ENCODE measurements around the gene EYS.
"Not testable (repeated sequence)": the region's sequence is repeated elsewhere in the genome, so short reads cannot be mapped to it uniquely, and the experiment has no call there.

The EYS gene

DNA sequence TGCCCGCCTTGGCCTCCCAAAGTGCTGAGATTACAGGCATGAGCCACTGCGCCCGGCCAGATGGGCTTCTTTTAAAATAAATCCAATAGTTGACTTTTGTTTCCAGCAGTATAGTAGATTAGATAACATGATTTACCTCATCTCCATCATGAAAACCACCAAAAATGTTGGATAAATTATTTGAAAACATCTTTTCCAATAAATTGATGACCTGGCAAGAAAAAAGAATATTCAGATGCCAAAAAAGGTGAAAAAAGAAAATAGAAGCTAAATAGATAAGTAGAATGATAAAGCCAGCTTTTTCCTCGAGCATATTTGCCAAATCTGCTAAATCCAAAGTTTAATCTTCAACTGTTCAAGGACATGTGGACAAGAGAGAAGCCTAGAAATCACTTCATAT is 1962.2 kb downstream of the EYS start:
- DNase-seq, result no peak

- DNase-seq, result no peak
Measured at GRCh38 chr6:63743691-63744090, 1963.3 kb downstream of the EYS start.

- DNase-seq, result no peak
Measured at GRCh38 chr6:63742060-63742459, 1965.0 kb downstream of the EYS start.

DNA sequence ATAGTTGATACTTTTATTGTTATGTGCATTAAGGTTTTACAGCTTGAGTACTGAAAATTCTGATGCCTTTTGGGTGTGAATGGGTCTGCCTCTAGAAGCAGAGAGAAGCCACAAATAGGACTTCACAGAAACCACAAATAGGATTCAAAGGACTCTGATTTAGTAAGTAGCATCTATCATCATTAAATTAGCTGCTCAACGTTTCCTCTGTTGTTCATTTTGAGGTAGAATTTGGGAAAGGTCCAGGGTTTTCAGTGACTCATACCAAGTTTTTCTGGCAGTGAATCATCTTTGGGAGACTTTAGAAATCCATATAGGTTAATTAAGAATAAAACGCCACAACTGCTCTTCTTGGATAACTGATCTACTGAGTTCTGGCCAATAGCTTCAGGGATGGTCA is 1966.3 kb downstream of the EYS start:
- no peak for DNase-seq

- no peak for DNase-seq
Measured at GRCh38 chr6:63739094-63739687, 1967.8 kb downstream of the EYS start.

DNA sequence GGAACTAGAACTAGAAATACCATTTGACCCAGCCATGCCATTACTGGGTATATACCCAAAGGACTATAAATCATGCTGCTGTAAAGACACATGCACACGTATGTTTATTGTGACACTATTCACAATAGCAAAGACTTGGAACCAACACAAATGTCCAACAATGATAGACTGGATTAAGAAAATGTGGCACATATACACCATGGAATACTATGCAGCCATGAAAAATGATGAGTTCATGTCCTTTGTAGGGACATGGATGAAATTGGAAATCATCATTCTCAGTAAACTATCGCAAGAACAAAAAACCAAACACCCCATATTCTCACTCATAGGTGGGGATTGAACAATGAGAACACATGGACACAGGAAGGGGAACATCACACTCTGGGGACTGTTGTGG is 1968.8 kb downstream of the EYS start:
- DNase-seq, result not testable (repeated sequence)

DNA sequence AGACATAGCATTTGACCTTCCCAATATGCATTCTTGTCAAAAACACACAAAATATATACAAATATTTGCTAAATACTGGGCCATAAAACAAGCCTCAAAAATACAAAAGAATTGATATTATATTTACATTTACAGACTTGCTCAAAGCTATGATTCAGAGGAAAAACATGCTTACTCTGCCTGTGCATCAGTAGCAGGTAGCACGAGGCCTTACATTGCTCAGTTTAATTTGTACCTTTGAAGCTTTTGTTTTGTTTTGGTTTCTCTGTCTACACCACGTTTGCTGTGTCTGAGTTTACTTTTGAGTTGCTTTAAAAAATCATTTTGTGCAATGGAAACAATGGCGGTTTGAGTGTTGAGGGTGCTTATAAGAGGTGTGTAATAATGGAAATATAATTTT is 1972.1 kb downstream of the EYS start:
- no peak for DNase-seq

GRCh38 chr6:63732336-63732735 is 1974.7 kb downstream of the EYS start:
- no peak for DNase-seq

DNA sequence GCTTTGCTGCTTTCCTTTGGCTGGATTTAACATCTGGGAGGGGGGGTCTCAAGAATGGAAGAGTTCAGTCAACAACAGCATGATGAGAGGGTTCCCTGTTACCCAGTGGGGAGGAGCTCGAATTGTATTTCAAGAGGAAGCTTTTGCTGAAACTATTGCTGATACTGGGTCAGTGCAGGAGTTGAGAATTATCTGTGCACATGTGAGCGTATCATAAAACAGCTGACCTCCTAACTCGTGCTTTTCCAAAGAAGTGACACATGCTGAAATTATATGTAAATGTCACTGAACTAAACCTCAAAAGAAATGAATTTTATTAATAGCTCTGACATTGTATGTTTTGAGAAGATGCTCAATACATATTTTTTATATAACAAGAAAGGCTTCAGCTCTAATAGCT is 1975.1 kb downstream of the EYS start:
- no peak for DNase-seq

DNA sequence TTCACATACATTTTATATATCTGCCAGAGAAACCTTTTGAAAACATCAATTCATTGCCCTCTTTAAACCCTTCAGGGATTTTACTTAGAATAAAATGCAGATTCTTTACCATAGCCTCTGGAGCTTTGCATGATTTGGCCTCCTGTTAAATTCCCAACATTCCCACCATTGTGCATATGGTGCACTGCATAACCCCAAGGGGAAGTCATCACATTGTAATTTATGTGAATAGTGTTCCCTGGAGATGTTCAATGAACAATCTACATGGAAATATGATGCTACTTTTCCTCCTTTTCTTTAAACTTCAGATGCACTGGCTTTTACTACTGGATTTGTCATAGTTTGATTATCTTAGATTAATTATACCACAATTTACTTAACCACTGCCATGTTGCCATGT is 1976.7 kb downstream of the EYS start:
- no peak for DNase-seq

GRCh38 chr6:63724721-63725120 is 1982.3 kb downstream of the EYS start:
- DNase-seq, result no peak

- no peak for DNase-seq
Measured at GRCh38 chr6:63721181-63721580, 1985.8 kb downstream of the EYS start.

GRCh38 chr6:63716169-63716568 is 1990.9 kb downstream of the EYS start:
- DNase-seq, result no peak

DNA sequence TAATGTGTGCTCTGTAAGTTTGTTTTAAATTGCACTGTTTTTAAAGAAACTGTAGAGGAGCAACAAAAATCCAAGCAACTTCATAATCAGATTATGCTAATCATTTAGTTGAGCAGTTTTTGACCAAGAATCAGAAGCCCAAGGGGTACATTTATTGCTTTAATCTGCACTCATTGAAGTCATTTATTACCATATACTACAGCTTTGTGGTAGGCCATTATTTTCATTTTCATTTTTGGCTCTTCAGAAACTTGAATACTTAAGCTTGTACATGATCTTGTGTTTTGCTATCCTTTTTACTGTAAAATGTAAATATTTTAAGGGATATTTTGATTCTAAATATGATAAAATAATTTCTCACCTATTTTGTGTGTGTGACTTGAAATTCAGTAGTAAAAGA is 1992.9 kb downstream of the EYS start:
- no peak for DNase-seq

- no peak for DNase-seq
Measured at GRCh38 chr6:63713332-63713731, 1993.7 kb downstream of the EYS start.

DNA sequence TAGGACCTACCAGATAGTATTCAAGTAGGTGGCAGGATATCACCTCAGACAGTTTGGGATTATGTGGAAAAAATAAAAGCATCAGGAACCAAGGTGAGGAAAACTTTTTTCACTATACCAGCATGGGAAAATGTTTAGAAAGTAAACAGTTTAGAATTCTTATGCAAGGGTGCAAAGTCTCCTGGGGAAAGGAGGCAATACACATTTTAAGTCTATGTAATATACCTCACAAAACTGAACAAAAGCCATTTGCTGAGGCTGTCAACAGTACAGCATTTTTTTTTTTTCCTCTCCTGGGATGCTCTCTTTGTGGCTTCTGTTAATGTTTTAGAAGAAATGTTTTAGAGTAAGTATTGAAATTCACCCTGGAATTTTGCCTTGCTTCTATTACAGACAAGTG is 1997.9 kb downstream of the EYS start:
- DNase-seq, result no peak

GRCh38 chr6:63708631-63709030 is 1998.4 kb downstream of the EYS start:
- DNase-seq, result no peak

DNA sequence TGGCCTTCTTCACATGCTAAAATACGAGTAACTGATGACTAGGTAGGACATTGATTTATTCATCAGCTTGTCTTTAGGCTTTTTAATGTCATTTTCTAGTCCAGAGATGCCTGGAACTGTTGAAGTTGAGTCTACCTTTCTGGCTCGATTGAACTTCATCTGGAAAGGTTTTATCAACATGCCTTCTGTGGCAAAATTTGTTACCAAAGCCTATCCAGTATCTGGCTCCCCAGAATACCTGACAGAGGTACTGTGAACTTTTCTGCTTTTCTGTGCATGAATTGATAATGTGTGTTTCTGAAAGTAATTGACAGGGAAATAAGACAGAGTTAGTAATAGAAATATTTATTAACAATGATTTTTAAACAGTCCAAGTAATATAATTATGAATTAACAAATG is 2000.4 kb downstream of the EYS start:
- DNase-seq, result no peak

DNA sequence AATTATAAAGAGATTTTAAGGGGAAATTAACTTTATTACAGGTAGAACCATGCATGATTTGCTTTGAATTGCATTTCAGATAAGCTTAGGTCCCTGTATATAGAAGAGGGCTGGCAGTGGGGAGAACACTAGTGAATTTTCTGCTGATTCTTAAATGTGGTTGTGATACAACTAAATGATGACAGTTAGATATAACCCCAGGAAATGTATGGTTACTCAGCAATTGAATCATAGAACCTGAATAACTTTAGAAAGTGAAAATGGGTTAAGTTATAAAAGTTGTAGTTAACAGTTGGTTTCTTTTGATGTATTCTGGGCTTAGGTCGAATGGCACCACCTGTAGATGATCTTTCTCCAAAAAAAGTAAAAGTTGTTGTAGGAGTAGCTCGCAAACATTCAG is 2001.3 kb downstream of the EYS start:
- DNase-seq, result no peak

- no peak for DNase-seq
Measured at GRCh38 chr6:63690221-63690620, 2016.8 kb downstream of the EYS start.

DNA sequence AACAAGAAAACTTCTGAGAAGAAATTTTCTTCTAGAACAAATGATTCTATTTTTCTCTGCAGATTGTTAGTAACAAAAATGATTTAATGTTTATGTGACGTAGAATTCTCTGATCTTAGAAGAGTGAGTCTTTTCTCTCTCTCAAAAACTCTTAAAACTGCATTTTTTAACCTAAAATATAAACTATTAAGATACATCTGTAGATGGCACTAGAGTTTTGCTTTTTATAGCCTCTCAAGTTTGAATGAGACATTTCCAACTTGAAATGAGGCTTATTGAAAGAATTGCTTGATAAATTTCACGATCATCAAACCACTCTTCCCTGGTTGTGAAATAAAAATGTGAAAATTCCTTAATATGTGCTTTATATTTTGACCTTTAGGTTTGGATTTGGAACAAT is 2017.6 kb downstream of the EYS start:
- DNase-seq, result no peak

DNA sequence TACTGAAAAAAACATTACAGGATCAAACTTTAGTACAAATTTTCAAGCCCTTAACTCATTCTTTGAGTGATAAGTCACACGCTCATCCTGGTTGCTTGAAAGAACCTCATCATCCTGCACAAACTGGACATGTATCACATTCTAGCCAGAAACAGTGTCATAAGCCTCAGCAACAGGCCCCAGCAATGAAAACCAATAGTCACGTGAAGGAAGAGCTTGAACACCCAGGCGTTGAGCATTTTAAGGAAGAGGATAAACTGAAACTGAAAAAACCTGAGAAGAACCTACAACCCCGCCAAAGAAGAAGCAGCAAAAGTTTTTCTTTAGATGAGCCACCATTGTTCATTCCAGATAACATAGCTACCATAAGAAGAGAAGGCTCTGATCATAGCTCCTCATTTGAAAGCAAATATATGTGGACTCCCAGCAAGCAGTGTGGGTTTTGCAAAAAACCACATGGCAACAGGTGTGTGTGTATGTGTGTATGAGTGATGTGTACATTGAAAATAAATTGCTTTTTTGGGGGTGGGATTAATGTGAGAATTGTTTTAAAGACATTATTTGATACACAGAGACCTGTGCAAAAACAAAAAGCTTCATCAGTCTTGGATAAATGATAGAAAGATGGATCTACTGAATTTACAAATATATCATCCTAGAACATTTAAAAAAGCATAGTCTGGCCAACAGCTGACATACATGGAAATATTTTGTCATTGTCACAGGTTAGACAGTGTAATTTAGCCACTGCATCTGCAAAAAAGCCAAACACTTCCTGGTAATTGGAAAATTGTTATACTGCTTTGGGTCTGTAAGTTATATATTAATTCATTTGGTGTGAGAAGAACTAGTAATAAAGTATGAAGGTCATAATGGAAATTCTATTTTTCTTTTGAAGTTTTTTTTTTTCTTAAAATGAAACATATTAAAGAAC is 2021.3 kb downstream of the EYS start:
- no peak for DNase-seq

DNA sequence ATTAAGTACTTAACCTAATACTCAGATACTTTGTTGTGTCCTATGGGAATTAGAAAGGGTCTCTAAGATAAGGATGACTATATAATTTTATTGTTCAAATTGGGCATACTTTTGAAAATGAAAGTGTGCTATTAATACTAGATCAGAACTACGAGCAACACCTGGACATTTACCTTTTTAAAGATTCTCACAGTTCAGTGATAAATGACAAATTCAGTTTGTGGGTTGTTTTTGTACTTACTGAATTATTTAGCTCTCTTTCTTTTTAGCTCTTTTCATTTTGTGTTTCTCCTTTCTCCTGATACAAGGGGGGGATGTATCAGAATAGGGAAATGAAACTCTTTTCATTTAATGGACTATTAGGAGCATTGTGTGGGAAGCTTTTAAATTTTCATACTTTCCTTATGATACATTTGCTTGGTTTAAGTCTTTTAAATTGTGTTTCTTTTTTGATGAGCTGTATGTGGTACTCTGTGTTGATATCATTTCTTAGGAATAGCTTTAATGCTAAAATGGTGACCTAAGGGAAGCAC is 2023.9 kb downstream of the EYS start:
- DNase-seq, result no peak

DNA sequence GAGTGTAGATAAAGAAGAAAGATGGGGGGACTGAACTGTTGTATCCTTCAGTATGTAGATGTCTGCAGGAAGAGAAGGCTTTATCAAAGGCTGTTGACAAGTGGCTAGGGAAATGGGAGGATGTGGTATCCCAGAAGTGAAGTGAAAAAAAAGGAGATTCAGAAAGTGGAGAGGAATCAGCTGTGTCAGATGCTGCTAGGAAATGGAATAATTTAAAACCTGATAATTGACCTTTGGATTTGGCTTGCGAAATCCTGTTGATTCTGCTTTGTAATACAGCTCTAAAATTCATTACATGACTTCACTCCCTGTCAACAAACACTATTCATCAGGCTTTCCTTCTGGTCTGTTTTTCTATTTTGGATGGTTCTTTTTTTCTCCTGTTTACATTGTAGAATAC is 2029.7 kb downstream of the EYS start:
- DNase-seq, result no peak
